ENCODE measurements around the gene HSPB8.

- no peak for TF ChIP-seq CTCF (IDR thresholded peaks at IDR 0.05)
- TF ChIP-seq POLR2A (IDR thresholded peaks at IDR 0.05) = no peak
- no peak for TF ChIP-seq POLR2AphosphoS5 (IDR thresholded peaks at IDR 0.05; ENCODE audit: insufficient read depth in 1 of 2, low read depth in 1 of 2)
Measured at GRCh38 chr12:119147847-119148448, 30.8 kb upstream of the HSPB8 start.
